Measurements from ENCODE around the gene RND3. TPM values are rescaled to one million over a fixed set of nuclear protein-coding genes. Genes with fewer than 3 reads are reported as not detected.
A peak's percentile ranks its signal among the peaks of the same experiment; 100 is the strongest.

Gene RND3
- total RNA-seq, 2 donors from 2014 or later, result 41.8 to 77.8 TPM

GRCh38 chr2:150464986-150465385 is 22.5 kb downstream of the RND3 start:
- intact Hi-C loops (cut with DNase I, micrococcal nuclease), result no loop called here
- ATAC-seq (no peak), DNase-seq (no peak)

- intact Hi-C loops (cut with DNase I, micrococcal nuclease), result no loop called here
- ATAC-seq (peak; percentile 69), DNase-seq (no peak)
Observed at GRCh38 chr2:150464270-150464669, 23.2 kb downstream of the RND3 start.

GRCh38 chr2:150462770-150463169 is 24.7 kb downstream of the RND3 start:
- DNase-seq (no peak), ATAC-seq (no peak)
- intact Hi-C loops (cut with DNase I, micrococcal nuclease), result no loop called here

GRCh38 chr2:150459281-150459680 is 28.2 kb downstream of the RND3 start:
- no peak for ATAC-seq
- intact Hi-C loops (cut with DNase I, micrococcal nuclease), result no loop called here
- DNase-seq, result no peak

GRCh38 chr2:150450765-150451164 is 36.7 kb downstream of the RND3 start:
- ATAC-seq, result no peak
- intact Hi-C loops (cut with DNase I, micrococcal nuclease), result no loop called here
- DNase-seq, result no peak

GRCh38 chr2:150449856-150450255 is 37.6 kb downstream of the RND3 start:
- intact Hi-C loops (cut with DNase I, micrococcal nuclease), result no loop called here
- ATAC-seq (no peak), DNase-seq (no peak)

GRCh38 chr2:150445398-150445797 is 42.1 kb downstream of the RND3 start:
- DNase-seq (no peak), ATAC-seq (no peak)
- intact Hi-C loops (cut with DNase I, micrococcal nuclease), result no loop called here

GRCh38 chr2:150442484-150442883 is 45.0 kb downstream of the RND3 start:
- ATAC-seq (no peak), DNase-seq (no peak)
- intact Hi-C loops (cut with DNase I, micrococcal nuclease), result no loop called here

GRCh38 chr2:150441784-150442183 is 45.7 kb downstream of the RND3 start:
- intact Hi-C loops (cut with DNase I, micrococcal nuclease), result no loop called here
- ATAC-seq (no peak), DNase-seq (no peak)

GRCh38 chr2:150441226-150441625 is 46.2 kb downstream of the RND3 start:
- intact Hi-C loops (cut with DNase I, micrococcal nuclease), result no loop called here
- DNase-seq (no peak), ATAC-seq (no peak)

GRCh38 chr2:150438654-150439053 is 48.8 kb downstream of the RND3 start:
- ATAC-seq (no peak), DNase-seq (no peak)
- intact Hi-C loops (cut with DNase I, micrococcal nuclease), result no loop called here

GRCh38 chr2:150438041-150438440 is 49.4 kb downstream of the RND3 start:
- intact Hi-C loops (cut with DNase I, micrococcal nuclease), result no loop called here

GRCh38 chr2:150432312-150432625 is 55.2 kb downstream of the RND3 start:
- ATAC-seq (no peak), DNase-seq (no peak)
- intact Hi-C loops (cut with DNase I, micrococcal nuclease), result no loop called here

More at GRCh38 chr2:150438041-150438440, 49.4 kb downstream of the RND3 start:
- DNase-seq (no peak), ATAC-seq (no peak)

GRCh38 chr2:150431561-150432311 is 55.7 kb downstream of the RND3 start:
- intact Hi-C loops (cut with DNase I, micrococcal nuclease), result no loop called here
- ATAC-seq (no peak), DNase-seq (no peak)

- intact Hi-C loops (cut with DNase I, micrococcal nuclease), result no loop called here
- DNase-seq (no peak), ATAC-seq (no peak)
Observed at GRCh38 chr2:150429384-150429961, 58.0 kb downstream of the RND3 start.

GRCh38 chr2:150428641-150429040 is 58.8 kb downstream of the RND3 start:
- ATAC-seq, result no peak
- DNase-seq, result no peak
- intact Hi-C loops (cut with DNase I, micrococcal nuclease), result no loop called here

GRCh38 chr2:150427298-150427697 is 60.2 kb downstream of the RND3 start:
- no peak for DNase-seq
- ATAC-seq, result no peak
- intact Hi-C loops (cut with DNase I, micrococcal nuclease), result no loop called here

GRCh38 chr2:150426724-150427123 is 60.7 kb downstream of the RND3 start:
- DNase-seq (no peak), ATAC-seq (no peak)
- intact Hi-C loops (cut with DNase I, micrococcal nuclease), result no loop called here

GRCh38 chr2:150426315-150426714 is 61.2 kb downstream of the RND3 start:
- intact Hi-C loops (cut with DNase I, micrococcal nuclease), result no loop called here
- peak; percentile 34 for ATAC-seq
- DNase-seq, result no peak

- no peak for ATAC-seq
- intact Hi-C loops (cut with DNase I, micrococcal nuclease), result no loop called here
- no peak for DNase-seq
Observed at GRCh38 chr2:150425121-150425955, 62.1 kb downstream of the RND3 start.
